Esophagus squamous epithelium (tissue), 4 donors: ENCODE data around the gene NSMCE3.

Experiments
- CTCF ChIP-seq, 6 experiments: fragments of 450-650 bp in 4 of 6; fragments of 200-600 bp in 2 of 6; sonication (generic) in 2 of 6; IDR thresholded peaks; one replicate each; pipeline ENCODE4 v1.5.1; 2016 to 2019; ENCODE audit warnings: antibody characterized with exemption in 6 of 6, mild to moderate bottlenecking in 4 of 6, moderate library complexity in 4 of 6
- POLR2A ChIP-seq, 4 donors: fragments of 450-650 bp; IDR thresholded peaks; one replicate each; pipeline ENCODE4 v1.6.1; 2017; ENCODE audit warnings: antibody characterized with exemption in 4 of 4, mild to moderate bottlenecking in 4 of 4, moderate library complexity in 3 of 4

DNA sequence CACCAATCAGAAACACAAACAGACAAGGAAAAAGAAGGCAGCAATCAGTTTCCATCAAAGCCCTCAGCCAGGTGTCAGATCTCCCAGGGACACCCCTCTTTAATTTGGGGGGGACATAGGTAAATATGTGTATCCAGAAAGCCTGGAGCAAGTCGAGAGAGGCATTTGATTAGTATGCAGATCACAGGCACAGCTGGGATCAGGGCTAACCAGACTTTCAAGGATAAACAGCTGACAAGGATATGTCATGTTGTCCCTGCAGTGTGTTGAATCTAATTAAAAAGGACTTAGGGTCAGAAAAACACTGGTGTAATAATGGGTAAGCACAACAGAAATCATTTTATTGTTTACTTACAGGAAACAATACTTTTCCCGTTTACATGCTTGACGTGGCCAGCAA lies 30.2 kb downstream of the NSMCE3 start:
- TF ChIP-seq POLR2A (IDR thresholded peaks at IDR 0.05) = no peak
- TF ChIP-seq CTCF (IDR thresholded peaks at IDR 0.05) = no peak
